ENCODE measurements around the gene EPB41L2.

The EPB41L2 gene

DNA sequence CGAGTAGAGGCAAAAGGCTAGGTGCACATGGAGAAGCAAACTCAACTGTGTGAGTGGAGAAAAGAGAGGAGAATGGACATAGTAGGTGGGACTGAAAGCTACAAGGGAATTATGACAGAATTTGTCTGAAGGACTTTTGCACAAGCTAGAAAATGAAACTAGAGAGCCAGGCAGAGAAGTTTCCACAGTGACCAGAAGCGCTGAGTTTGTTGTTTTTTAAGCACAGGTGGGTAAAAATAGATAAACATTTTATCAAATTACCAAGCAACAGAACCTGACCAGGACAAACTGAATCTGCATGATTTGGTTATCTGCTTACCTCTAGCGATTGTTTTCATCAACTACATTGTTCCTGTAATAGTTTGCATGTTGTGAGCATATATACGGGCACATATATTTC, 197.3 kb downstream of the EPB41L2 start:
- DNase-seq (ENCODE audit: low read depth), result no peak

DNA sequence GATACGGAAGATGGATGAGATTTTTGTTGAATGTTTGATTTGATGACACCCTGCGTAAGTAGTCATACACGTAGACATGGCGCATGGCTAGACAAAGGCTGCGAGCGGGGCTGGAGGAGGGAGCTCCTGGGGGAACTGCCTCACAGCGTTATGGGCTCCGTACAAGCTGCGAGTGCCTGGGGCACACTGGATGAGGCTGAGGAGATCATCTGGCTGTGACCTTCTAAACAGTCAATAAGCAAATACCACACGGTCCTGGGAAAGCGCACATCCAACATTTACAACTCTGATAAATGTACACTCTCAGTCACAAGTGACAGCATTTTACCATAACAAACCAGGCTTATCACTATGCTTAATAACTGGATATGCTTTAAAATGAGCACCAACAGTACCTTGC, 198.7 kb downstream of the EPB41L2 start:
- DNase-seq (ENCODE audit: low read depth), result no peak

DNA sequence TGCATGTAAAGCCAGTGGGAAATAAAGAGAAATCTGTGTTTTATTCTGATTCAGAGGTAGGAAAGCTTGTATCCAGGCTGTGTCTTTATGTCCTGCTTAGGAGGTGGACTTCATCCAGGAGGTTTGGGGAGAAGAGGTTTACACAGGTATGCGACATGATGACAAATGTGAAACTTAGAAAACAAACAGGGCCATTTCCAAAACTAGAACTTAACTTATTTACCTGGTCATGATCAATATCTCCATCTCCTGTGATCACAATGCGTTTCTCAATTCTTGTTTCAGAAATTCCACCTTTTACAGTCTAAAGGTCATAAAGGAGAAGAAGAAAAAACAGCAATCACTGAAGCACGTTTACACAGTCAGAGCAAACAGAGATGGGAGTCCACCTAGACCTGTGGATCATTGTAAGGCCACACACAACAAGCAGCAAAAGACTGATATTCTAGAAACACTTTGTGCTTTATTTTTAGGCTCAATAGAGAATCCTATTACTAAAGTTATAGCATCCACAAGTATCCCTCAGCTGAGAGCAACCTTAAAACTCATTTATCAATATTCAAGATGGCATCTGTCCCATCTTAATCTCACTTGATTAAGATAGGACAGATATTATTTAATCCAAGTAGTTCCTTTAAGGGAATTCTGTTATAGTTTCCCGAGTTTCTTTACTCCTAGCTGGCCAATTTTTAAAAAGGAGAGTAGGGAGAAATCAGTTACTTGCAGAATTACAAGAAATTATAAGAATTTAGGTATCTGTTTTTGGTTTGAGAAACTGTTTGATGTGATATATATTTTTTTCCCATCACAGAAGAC, 199.4 kb downstream of the EPB41L2 start:
- no peak for DNase-seq (ENCODE audit: low read depth)

DNA sequence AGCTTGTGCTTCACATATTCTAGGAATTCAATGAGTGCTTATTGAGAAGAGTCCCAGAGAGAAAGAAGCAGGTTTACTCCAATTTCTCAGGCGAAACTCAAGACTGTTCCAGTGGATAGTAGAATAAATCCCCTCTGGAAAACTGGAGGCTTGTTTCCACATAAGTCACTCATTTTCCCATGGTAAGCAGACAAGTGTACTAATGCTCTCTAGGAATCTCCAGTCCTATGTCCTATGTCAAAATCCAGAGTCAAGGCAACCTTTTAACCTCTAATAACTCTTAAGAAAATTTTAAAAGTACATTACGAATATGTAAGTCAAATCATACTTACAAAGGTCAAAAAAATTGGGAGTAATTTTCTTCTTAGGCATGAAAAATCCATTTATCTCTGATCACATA, 200.7 kb downstream of the EPB41L2 start:
- no peak for DNase-seq (ENCODE audit: low read depth)

DNA sequence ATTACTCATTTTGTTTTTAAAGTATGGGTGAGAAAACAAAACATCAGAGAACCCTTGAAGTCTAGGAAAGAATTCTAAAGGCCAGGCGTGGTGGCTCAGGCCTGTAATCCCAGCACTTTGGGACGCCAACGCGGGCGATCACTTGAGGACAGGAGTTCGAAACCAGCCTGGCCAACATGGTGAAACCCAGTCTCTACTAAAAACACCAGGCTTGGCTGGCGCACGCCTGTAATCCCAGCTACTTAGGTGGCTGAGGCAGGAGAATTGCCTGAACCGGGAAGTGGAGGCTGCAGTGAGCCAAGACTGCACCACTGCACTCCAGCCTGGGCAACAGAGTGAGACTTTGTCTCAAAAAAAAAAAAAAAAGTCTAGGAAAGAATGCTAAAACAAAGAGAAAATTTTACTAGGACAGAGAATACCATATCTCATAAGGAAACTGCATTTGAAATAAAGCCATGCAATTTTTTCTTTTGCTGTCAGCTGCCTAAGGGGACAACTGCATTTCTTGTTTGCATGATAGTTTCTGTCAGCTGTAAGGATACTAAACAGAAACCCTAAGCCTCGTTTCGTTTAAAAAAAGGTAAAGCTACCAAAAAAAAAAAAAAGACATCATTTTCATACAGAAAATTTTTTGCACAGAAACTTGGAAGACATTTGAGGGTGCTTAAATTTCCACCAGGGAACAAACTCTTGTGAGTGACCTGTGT, 203.7 kb downstream of the EPB41L2 start:
- DNase-seq (ENCODE audit: low read depth), result no peak

DNA sequence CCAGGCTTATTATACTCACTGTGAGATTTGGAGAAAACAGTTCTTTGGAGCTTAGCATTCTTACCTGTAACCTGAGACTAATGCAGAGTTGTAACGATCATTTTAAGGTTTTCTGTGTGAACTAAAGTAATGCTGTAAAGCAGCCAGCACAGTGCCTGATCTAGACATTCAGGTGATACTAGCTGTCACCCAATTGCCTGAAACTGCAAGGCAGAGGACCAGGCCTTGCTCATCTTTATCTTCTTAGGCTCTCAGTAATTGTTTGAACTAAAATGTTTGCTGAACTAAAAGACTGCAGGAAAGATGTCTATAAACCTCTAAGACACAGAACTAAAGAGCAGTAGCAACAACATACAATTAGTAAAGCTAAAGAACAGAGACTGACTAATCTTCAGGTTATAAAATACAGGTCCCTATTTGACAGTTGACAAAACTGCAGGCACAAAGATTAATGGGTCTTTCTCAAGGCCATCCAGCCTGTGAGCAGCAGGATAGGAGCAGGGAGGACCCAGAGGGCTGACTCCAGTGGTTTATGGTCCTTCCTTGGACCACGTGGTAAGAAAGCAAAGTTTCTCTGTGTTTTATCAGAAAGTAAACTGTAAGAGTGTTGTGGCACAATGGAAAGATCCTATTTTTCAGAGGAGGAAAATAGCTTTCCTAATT, 204.4 kb downstream of the EPB41L2 start:
- no peak for DNase-seq (ENCODE audit: low read depth)

DNA sequence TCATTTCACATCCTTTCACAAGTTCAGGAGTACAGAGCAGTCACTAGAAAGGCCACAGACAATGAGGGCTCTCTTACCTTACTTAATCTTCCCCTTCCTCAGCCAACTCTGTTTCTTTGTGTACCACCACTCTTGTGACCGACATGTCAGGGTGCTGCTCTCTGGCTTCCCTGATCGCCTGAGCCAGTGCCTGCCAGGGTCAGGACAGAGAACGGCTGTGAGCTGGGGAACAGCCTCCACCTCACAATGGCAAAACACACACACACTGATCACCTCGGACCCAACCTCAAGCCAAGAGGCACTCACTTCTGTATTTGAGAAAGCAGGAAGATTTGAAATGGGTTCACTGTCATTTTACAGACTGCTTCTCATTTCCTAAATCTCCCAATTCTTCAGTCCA, 205.0 kb downstream of the EPB41L2 start:
- DNase-seq (ENCODE audit: low read depth), result no peak

DNA sequence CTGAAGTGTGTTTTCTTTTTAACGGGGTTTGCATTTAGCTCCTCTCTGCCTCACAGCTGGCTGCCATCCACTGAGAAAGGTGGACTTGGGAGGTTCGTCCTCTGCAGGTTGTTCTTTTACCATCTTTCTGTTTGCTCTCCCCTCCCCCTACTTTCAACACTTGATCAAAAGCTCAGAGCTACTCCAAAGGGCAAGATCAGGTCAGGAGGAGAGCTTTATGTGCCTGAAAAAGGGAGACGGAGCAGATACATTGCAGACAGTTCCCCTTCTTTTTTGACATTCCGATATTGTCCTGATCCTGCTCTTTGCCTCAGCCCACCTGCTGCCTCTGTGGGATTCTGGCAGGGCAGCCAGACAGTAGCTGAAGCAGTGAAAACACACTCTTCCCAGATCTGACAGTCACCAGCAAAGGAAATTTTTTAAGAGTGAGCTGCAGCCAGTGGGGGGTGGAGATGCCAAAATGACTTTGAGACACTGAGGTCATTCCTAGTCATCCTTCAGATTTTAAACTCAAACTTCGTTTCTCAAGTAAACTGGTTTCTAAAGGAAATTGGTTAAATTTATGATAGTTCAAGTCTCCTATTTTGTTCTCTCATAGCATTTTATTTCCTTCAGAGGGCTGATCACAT, 209.4 kb downstream of the EPB41L2 start:
- DNase-seq (ENCODE audit: low read depth), result peak; percentile 83

DNA sequence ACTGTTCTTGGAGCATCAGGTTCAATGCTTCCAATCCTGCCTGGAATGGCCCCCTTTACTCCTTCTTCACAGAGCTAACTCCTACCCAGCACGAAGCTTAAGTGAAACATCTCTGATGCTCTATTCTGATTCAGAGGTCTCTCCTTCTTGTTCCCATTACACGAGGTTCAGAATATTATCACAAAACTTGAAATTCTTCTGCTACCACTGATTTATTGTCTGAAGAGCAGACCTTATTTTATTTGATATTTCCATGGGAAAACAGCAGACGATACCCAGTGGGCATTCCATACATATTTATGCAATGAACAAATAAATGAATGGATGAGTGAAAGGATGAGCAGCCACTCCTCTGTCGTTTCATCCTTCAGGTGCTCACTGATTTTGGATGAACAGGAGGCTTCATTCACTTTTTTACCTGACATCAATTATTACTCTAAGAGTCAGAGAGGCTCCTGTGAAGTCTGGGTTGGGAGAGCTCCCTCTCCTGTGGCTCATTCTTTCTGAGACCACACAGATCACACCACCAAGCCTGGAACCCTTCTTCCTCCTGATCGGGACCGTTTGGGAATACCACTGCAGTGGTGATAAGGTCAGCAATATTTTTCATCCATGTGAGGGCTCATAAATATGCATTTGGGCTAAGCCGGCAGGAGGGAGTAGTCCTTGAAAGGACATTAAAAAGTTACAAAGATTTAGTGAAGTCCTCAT, 210.0 kb downstream of the EPB41L2 start:
- DNase-seq (ENCODE audit: low read depth), result peak; percentile 73

DNA sequence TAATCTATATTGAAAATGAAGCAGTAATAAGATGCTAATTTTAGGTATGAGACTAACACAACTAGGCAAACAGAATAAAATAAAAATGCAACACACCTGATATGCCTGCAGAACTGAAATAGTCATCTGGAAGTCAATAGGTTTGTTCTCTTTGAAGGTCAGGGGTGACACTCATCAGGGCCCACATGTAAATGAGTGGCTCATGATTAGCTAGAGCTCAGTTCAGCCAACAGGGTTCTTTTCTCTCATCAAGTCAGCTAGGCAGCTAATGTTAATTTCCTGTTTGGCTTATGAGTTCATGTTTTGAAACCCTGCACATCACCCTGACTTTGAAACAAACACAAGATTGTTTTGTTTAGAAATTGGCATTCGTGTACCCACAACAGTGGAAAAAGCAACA, 212.0 kb downstream of the EPB41L2 start:
- DNase-seq (ENCODE audit: low read depth), result no peak

DNA sequence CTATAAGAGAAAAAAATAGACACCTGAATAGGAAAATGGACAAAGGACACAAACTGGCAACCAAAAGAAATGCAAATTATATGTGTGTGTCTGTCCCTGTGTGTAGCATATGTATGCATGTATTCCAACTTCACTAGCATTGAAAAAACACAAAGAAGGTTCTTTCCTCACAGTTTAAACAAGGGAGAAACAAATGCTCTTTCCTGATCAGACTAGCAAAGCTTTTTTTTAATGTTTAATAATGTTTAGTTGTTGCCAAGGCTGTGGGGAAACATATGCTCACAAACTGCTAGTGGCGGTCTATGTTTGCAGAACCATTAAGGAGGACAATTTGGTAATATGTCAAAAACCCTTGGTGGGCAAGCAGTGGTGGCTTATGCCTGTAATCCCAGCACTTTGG, 213.5 kb downstream of the EPB41L2 start:
- no peak for DNase-seq (ENCODE audit: low read depth)

DNA sequence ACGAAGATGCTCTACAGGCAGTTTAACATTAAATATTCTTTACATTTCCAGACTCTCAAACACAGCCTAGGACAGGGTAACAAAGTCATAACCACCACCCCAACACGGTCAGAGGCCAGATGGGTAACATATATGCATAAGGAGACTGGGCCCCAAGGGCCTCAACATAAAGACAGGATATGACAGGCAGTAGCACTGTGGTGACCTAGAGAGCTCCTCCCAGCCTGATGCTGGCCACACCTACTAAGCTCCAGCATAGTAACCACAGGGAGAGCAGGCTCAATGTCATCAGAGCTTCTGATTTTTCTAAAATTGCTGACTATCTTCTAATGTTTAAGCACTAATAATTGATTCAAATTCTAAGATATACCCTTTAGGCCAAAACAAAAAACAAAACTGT, 214.1 kb downstream of the EPB41L2 start:
- DNase-seq (ENCODE audit: low read depth), result peak; percentile 42

DNA sequence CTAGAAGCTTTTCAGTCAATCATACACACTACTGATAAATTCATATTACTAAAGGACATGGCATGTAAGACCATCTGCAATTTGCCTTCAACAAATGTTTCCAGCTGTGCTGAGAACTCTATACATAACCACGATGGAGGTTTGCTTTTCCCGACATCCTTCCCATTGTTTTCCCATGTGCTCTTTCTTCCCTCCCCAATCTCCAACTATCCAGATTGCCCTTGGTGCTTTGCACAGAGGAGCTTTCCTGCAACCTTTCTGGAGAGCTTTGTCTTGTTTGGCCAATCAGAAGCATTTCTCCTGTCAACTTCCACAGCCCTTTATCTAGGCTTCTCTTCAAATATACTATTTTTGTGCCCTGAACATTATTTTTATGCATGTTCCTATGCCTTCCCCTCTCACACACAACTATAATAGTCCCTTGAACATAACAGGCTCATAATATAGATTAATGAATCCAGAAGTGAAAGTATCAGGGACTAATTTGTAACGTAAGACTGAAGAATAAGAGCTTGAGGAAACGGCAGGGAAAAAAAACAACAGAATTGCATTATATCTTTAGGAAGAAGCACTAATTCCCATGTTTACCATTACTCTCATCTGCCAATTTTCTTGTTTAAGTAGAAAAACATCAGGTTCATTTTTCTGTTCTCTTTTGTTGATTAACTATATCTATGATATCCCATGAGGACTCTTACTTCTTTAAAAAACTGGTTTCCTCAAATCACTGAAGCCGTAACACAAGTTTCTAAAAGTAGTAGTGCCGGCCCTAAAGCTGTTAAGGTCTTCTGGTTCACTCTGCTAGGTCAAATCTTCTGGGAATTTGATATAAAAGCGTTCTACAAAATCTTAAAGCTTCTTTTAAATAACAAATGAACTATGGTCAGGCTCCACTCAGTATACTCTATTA, 215.8 kb downstream of the EPB41L2 start:
- no peak for DNase-seq (ENCODE audit: low read depth)

DNA sequence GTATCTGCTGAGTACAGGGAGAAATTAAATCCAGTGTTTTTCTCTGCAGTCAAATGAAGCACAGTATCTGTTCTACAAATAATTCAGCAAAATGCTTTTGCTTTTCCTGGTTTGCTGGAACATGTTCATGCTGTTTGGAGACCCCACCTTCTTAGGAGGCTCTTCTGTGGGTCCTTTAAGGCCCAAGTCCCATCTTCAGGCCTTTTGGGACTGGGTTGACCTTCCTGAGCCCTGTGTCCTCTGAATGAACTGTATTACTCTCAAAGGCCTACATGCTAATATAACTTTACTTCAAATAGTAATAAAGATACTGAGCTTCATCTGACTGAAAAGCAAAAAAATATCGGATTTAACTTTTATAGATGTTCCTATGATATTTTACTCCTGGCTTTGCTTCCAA, 216.5 kb downstream of the EPB41L2 start:
- no peak for DNase-seq (ENCODE audit: low read depth)

DNA sequence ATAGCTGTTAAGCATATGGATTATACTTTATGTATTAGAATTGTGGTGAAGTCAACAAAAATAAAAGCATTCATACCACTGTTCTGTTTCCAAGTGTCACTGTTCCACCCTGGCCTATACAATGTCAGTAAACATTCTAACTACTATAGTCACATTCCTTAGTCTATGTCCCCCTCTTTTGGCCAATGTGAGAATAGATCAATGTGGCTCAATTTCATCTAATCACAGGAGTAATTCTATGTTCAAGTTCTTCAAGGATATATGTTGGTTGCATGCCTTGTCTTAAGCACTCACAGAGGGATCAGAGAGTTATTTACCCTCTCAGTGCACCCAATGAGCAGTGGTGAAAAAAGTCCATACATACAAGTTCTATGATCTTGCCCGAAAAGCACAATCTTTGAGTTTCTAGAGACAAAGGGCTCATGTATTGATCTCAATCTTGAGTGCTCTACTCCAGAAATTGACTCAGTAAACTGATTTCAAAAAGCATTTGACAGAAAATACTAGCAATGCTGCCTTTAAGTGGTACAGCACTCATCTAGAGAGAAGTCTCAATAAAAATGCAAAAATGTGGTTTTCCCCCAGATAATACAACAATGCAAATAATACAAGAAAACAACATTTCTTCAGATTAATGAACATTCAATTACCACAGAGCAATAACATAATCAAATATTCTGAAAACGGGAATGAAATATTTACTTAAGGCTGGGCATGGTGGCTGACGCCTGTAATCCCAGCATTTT, 219.3 kb downstream of the EPB41L2 start:
- peak; percentile 63 for DNase-seq (ENCODE audit: low read depth)

DNA sequence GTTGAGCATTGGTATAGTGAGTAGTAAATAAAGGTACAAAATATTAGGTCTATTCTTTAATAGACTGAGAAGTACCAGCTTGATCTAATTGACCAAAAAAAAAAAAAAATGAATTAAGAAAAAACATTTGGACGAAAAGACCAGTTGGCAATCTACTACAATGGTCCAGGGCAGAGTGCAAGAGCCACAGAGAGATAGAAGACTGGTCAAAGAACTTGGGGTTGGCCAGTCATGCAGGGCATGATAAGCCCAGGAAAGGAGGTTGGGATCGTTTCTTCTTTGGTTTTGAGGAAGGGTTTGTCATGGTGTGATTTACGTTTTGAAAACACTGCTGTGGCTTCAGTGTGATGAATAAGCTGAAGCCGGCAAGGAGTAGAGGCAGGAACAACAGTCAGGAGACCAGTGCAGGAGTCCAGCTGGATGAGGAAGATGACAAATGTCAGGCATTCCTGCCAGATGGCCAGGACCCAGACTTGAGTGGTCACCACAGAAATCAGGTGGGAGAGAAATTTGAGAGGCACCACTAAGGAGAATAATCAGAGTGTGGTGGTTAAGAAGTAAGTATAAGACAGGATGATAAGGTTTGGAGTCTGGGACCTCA, 221.8 kb downstream of the EPB41L2 start:
- peak; percentile 18 for DNase-seq (ENCODE audit: low read depth)

DNA sequence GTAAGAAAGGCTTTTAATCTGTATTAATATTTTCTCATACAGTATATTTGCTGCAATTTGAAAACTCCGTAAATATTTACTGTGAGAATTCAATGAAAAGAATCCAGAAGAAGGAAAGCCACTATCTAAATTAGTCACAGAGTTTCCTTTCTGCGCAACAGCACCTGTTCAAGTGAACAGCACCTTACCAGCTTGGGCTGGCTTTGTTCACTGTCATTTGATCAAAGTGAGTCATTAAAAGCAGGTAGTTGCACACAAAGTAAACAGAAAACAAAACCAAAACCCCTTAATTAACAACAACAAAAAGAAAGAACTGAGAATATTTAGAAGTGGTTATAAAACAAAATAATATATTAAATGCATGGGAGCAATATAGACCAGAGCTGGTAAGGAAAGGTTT, 223.0 kb downstream of the EPB41L2 start:
- no peak for DNase-seq (ENCODE audit: low read depth)

DNA sequence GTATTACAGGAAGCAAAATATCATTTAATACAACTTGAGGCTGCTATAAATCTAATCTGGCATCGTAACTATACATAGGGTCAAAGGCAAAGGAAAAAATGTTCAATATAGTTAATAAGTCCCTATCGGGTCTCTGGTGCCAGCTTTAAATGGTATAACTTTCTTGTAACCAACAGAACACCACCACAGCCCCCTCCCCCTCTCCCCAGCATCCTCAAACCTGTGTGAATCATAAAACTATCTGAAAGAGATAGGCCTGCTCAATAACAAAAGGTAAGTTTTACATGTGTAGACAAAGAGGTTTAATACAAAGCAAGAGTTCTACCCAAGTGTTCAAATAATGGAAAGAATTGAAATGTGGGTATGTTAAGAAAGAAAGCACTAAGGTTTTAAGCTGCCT, 223.7 kb downstream of the EPB41L2 start:
- DNase-seq (ENCODE audit: low read depth), result no peak

DNA sequence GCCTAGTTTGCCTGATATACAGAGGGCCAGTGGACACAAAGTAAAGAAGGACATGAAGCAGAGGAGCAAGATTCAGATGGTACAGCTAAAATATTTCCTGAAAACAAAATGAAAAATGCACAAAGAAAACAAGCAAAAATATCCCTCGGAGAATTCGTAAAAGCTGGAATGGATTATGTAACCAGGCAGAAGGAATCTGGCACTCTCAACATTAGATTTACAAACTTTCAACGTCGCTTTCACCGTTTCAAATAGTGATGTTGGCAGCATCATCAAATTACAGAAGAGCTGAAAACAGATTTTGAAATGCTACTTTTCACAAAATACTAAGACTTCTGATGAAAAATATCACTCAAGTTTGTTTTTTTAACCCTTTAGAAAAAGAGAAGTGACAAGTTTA, 224.1 kb downstream of the EPB41L2 start:
- DNase-seq (ENCODE audit: low read depth), result peak; percentile 4
